ENCODE results near the gene FAF1. TPM values are rescaled to one million over a fixed set of nuclear protein-coding genes. Genes with fewer than 3 reads are reported as not detected.

Gene FAF1
- total RNA-seq, 2 donors from 2014 or later: 25.5 to 68.6 TPM

GRCh38 chr1:50978144-50978851, 18.2 kb upstream of the FAF1 start:
- TF ChIP-seq CTCF (IDR thresholded peaks at IDR 0.05): no peak
- Histone ChIP-seq H3K36me3 (no peaks in the 10 kb centered on the region), H3K27me3 (replicated peaks; ENCODE audit: insufficient read depth) (no peaks in the 10 kb centered on the region), H3K27ac (peak overlapping the region; percentile 96 to 97), H3K4me1 (ENCODE audit: control insufficient read depth in 1 of 2, low read depth in 2 of 2) (peaks cover 0 to 11% of the 10 kb centered on the region in 2 donors), H3K9me3 (no peaks in the 10 kb centered on the region), H3K4me3 (peak overlapping the region; percentile 100)
- DNase-seq (ENCODE audit: low spot score) (no peak), ATAC-seq (ENCODE audit: insufficient number of reproducible peaks, low FRiP score, low read depth) (peak; percentile 39)

- ATAC-seq (ENCODE audit: insufficient number of reproducible peaks, low FRiP score, low read depth) (peak; percentile 31), DNase-seq (ENCODE audit: low spot score) (no peak)
- Histone ChIP-seq H3K4me1 (ENCODE audit: control insufficient read depth in 1 of 2, low read depth in 2 of 2) (peaks cover 0 to 11% of the 10 kb centered on the region in 2 donors), H3K4me3 (peak overlapping the region; percentile 100), H3K9me3 (no peaks in the 10 kb centered on the region), H3K27ac (peak overlapping the region; percentile 96 to 97), H3K36me3 (no peaks in the 10 kb centered on the region), H3K27me3 (replicated peaks; ENCODE audit: insufficient read depth) (no peaks in the 10 kb centered on the region)
- TF ChIP-seq CTCF (IDR thresholded peaks at IDR 0.05): no peak
Observed at GRCh38 chr1:50977575-50978143, 17.6 kb upstream of the FAF1 start.

- peak overlapping the region; percentile 96 to 97 for H3K27ac ChIP-seq
- H3K4me3 ChIP-seq: peak overlapping the region; percentile 100
- TF ChIP-seq CTCF (IDR thresholded peaks at IDR 0.05): no peak
- peaks cover 0 to 11% of the 10 kb centered on the region in 2 donors for H3K4me1 ChIP-seq (ENCODE audit: control insufficient read depth in 1 of 2, low read depth in 2 of 2)
- ATAC-seq (ENCODE audit: insufficient number of reproducible peaks, low FRiP score, low read depth) (no peak), DNase-seq (ENCODE audit: low spot score) (no peak)
- H3K36me3 ChIP-seq: no peaks in the 10 kb centered on the region
- no peaks in the 10 kb centered on the region for H3K9me3 ChIP-seq
- no peaks in the 10 kb centered on the region for H3K27me3 ChIP-seq (replicated peaks; ENCODE audit: insufficient read depth)
Observed at GRCh38 chr1:50976890-50977574, 17.0 kb upstream of the FAF1 start.

- H3K4me3 ChIP-seq: peak overlapping the region; percentile 100
- no peaks in the 10 kb centered on the region for H3K9me3 ChIP-seq
- H3K27me3 ChIP-seq (replicated peaks; ENCODE audit: insufficient read depth): no peaks in the 10 kb centered on the region
- H3K4me1 ChIP-seq (ENCODE audit: control insufficient read depth in 1 of 2, low read depth in 2 of 2): peaks cover 0 to 11% of the 10 kb centered on the region in 2 donors
- H3K36me3 ChIP-seq: no peaks in the 10 kb centered on the region
- DNase-seq (ENCODE audit: low spot score): no peak
- H3K27ac ChIP-seq: peak overlapping the region; percentile 96 to 97
- ATAC-seq (ENCODE audit: insufficient number of reproducible peaks, low FRiP score, low read depth): no peak
- TF ChIP-seq CTCF (IDR thresholded peaks at IDR 0.05): no peak
Observed at GRCh38 chr1:50976111-50976889, 16.2 kb upstream of the FAF1 start.

Measured in thoracic aorta (tissue), 2 donors.